Measurements from ENCODE around the gene BAHD1. TPM values are rescaled to one million over a fixed set of nuclear protein-coding genes. Genes with fewer than 3 reads are reported as not detected.

Gene BAHD1
- total and polyA plus RNA-seq, 2 donors (not counting 1 experiment from before 2014, with no cell fraction given): 3.3 to 5.6 TPM

- Histone ChIP-seq H3K27ac (ENCODE audit: insufficient read depth, low read length) (no peak overlapping the region), H3K27me3 (ENCODE audit: control insufficient read depth, insufficient read depth, low read length) (no peaks in the 10 kb centered on the region), H3K79me2 (ENCODE audit: control insufficient read depth, insufficient read depth, low read length) (peaks cover 10% of the 10 kb centered on the region), H3K4me1 (ENCODE audit: control insufficient read depth, extremely low read depth, insufficient read depth, low read length) (peaks cover 3% of the 10 kb centered on the region), H4K20me1 (ENCODE audit: control insufficient read depth, extremely low read depth, insufficient read depth, low read length) (no peaks in the 10 kb centered on the region), H3K9ac (ENCODE audit: insufficient read depth, low read length) (no peak overlapping the region), H3K9me3 (ENCODE audit: control insufficient read depth, insufficient read depth, low read depth, low read length) (no peaks in the 10 kb centered on the region), H3K4me3 (replicated peaks in 1 of 4; ENCODE audit: control extremely low read depth in 1 of 4, insufficient read depth in 1 of 4, low read depth in 3 of 4, low read length in 4 of 4) (no peak overlapping the region), H3K4me2 (ENCODE audit: extremely low read depth, insufficient read depth, low read length) (no peak overlapping the region), H2AFZ (ENCODE audit: low read length) (no peak overlapping the region), H3K36me3 (ENCODE audit: control insufficient read depth, insufficient read depth, low read length) (peaks cover 28% of the 10 kb centered on the region)
- no peak for TF ChIP-seq EZH2 (IDR thresholded peaks at IDR 0.05; ENCODE audit: low read length, missing control alignments)
- no peak for DNase-seq (ENCODE audit: low read depth in 2 of 2)
Observed at GRCh38 chr15:40410476-40410875, 30.3 kb upstream of the BAHD1 start.

- Histone ChIP-seq H3K9ac (ENCODE audit: insufficient read depth, low read length) (no peak overlapping the region), H3K27me3 (ENCODE audit: control insufficient read depth, insufficient read depth, low read length) (no peaks in the 10 kb centered on the region), H3K9me3 (ENCODE audit: control insufficient read depth, insufficient read depth, low read depth, low read length) (no peaks in the 10 kb centered on the region), H3K79me2 (ENCODE audit: control insufficient read depth, insufficient read depth, low read length) (no peaks in the 10 kb centered on the region), H3K4me3 (replicated peaks in 1 of 4; ENCODE audit: control extremely low read depth in 1 of 4, insufficient read depth in 1 of 4, low read depth in 3 of 4, low read length in 4 of 4) (no peak overlapping the region), H3K27ac (ENCODE audit: insufficient read depth, low read length) (no peak overlapping the region), H3K4me2 (ENCODE audit: extremely low read depth, insufficient read depth, low read length) (no peak overlapping the region), H4K20me1 (ENCODE audit: control insufficient read depth, extremely low read depth, insufficient read depth, low read length) (no peaks in the 10 kb centered on the region), H2AFZ (ENCODE audit: low read length) (no peak overlapping the region), H3K36me3 (ENCODE audit: control insufficient read depth, insufficient read depth, low read length) (peaks cover 33% of the 10 kb centered on the region), H3K4me1 (ENCODE audit: control insufficient read depth, extremely low read depth, insufficient read depth, low read length) (no peaks in the 10 kb centered on the region)
- TF ChIP-seq EZH2 (IDR thresholded peaks at IDR 0.05; ENCODE audit: low read length, missing control alignments): no peak
- no peak for TF ChIP-seq CTCF (conservative IDR thresholded peaks at IDR 0.05 in 1 of 2, IDR thresholded peaks at IDR 0.05 in 1 of 2; ENCODE audit: low read depth in 1 of 2, low read length in 2 of 2)
- no peak for DNase-seq (ENCODE audit: low read depth in 2 of 2)
Observed at GRCh38 chr15:40412095-40412759, 28.5 kb upstream of the BAHD1 start.

GRCh38 chr15:40413036-40413435 is 27.7 kb upstream of the BAHD1 start:
- no peak overlapping the region for H3K4me2 ChIP-seq (ENCODE audit: extremely low read depth, insufficient read depth, low read length)
- H3K36me3 ChIP-seq (ENCODE audit: control insufficient read depth, insufficient read depth, low read length): peaks cover 33% of the 10 kb centered on the region
- H3K27ac ChIP-seq (ENCODE audit: insufficient read depth, low read length): no peak overlapping the region
- H3K4me1 ChIP-seq (ENCODE audit: control insufficient read depth, extremely low read depth, insufficient read depth, low read length): no peaks in the 10 kb centered on the region
- H2AFZ ChIP-seq (ENCODE audit: low read length): no peak overlapping the region
- H3K9ac ChIP-seq (ENCODE audit: insufficient read depth, low read length): no peak overlapping the region
- TF ChIP-seq CTCF (conservative IDR thresholded peaks at IDR 0.05 in 1 of 2, IDR thresholded peaks at IDR 0.05 in 1 of 2; ENCODE audit: low read depth in 1 of 2, low read length in 2 of 2) (no peak), EZH2 (IDR thresholded peaks at IDR 0.05; ENCODE audit: low read length, missing control alignments) (no peak)
- no peak for DNase-seq (ENCODE audit: low read depth in 2 of 2)
- no peaks in the 10 kb centered on the region for H3K27me3 ChIP-seq (ENCODE audit: control insufficient read depth, insufficient read depth, low read length)
- H3K4me3 ChIP-seq (replicated peaks in 1 of 4; ENCODE audit: control extremely low read depth in 1 of 4, insufficient read depth in 1 of 4, low read depth in 3 of 4, low read length in 4 of 4): no peak overlapping the region
- no peaks in the 10 kb centered on the region for H4K20me1 ChIP-seq (ENCODE audit: control insufficient read depth, extremely low read depth, insufficient read depth, low read length)
- H3K79me2 ChIP-seq (ENCODE audit: control insufficient read depth, insufficient read depth, low read length): no peaks in the 10 kb centered on the region
- H3K9me3 ChIP-seq (ENCODE audit: control insufficient read depth, insufficient read depth, low read depth, low read length): no peaks in the 10 kb centered on the region

Measured in fibroblast of lung (primary cell).